ENCODE results near the gene KMT2D.

DNA sequence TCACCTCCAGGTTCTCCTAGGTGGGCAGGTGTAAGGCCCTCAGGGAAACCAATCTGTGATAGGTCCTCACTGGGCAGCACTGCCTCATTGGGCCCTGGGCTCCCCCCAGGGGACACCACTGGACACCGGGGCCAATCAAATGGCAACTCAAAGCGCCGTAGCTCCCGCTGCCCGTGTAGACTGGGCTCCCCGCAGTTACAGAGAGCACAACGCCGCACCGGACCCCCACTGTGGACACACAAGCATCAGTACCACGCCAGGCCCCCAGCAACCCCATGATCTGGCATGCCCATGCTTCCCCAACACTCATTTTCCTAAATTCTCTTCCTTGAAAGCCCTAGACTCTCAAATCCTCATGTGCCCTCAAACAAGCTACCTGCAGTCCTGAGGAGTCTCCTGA, 6.1 kb downstream of the KMT2D start:
- no peak for TF ChIP-seq POLR2A (IDR thresholded peaks at IDR 0.05)
- TF ChIP-seq, protein P1, sequence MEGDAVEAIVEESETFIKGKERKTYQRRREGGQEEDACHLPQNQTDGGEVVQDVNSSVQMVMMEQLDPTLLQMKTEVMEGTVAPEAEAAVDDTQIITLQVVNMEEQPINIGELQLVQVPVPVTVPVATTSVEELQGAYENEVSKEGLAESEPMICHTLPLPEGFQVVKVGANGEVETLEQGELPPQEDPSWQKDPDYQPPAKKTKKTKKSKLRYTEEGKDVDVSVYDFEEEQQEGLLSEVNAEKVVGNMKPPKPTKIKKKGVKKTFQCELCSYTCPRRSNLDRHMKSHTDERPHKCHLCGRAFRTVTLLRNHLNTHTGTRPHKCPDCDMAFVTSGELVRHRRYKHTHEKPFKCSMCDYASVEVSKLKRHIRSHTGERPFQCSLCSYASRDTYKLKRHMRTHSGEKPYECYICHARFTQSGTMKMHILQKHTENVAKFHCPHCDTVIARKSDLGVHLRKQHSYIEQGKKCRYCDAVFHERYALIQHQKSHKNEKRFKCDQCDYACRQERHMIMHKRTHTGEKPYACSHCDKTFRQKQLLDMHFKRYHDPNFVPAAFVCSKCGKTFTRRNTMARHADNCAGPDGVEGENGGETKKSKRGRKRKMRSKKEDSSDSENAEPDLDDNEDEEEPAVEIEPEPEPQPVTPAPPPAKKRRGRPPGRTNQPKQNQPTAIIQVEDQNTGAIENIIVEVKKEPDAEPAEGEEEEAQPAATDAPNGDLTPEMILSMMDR (IDR thresholded peaks at IDR 0.05), result no peak
